Activated CD8-positive, alpha-beta memory T cell treated with anti-CD3 and anti-CD28 coated beads for 36 hours (primary cell): ENCODE measurements around the gene PORCN. TPM values are rescaled to one million over a fixed set of nuclear protein-coding genes. Genes with fewer than 3 reads are reported as not detected.

Source experiments
- CTCF ChIA-PET: fragments of 350-600 bp; sonication (Branson Sonifier 250); formaldehyde crosslinking; loops from one replicate; lab custom pipeline; 2021; ENCODE audit warnings: antibody characterized with exemption; lab: Charles Lee
- POLR2A ChIA-PET: fragments of 350-600 bp; sonication (Branson Sonifier 250); formaldehyde crosslinking; loops from one replicate; lab custom pipeline; 2021; ENCODE audit warnings: antibody characterized with exemption; lab: Charles Lee
- total RNA-seq, 2 experiments: library from RNA; stranded (reverse); gene quantifications; one replicate each; pipeline ENCODE4 v1.2.3, GENCODE V29; 2021

PORCN gene
- total RNA-seq, 2 experiments from 2014 or later = 10.3 to 11.6 TPM

DNA sequence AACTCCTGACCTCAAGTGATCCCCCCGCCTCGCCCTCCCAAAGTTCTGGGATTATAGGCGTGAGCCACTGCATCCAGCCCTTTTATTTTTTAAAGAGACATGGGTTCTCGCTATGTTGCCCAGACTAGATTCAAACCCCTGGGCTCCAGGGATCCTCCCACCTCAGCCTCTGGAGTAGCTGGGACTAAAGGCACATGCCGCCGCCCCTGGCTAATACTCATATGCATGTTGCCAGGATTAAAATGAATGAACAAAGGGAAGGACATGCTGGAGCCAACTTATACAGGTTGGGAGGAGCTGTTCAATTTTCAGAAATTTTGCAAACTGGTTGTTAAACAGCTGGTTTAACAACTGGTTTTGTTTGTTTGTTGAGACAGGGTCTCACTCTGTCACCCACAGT, 34.2 kb upstream of the PORCN start:
- POLR2A ChIA-PET = interaction anchor here (1.0 kb wide), 1 partner anchor 65 kb away, joined by 3 read pairs; the partner anchor contains the start of gene TBC1D25
- CTCF ChIA-PET = interaction anchor here (0.6 kb wide), 1 partner anchor 28 kb away, joined by 3 read pairs; no protein-coding TSS in a partner anchor

DNA sequence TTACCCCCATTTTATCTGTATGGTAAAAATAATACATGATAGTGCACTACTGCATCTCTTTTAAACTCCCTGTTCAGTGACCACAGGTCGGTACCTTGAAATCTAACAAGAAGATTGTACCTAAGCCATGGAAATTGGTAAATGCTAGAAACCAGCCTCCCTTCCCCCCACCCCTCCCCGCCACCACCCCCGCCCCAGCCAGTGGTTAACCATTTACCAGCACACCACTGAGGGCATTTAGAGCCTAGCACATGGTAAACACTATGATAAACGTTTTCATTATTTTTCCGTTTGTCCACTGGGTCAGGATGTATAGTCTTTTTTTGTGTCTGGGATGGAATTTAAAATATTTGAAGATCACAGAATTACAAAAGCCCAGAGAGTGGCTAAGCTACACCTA, 33.5 kb upstream of the PORCN start:
- ChIA-PET CTCF (no interaction called here), POLR2A (interaction anchor here (1.0 kb wide), 1 partner anchor 64 kb away, joined by 3 read pairs; the partner anchor contains the start of gene TBC1D25)

- CTCF ChIA-PET = no interaction called here
- POLR2A ChIA-PET = no interaction called here
Observed at GRCh38 chrX:48475774-48476577, 32.8 kb upstream of the PORCN start, which contains the start of gene FTSJ1. FTSJ1 (plus strand) TSS chrX:48476199; CDS start chrX:48478048, 1,849 bp downstream.

- ChIA-PET CTCF (no interaction called here), POLR2A (no interaction called here)
Observed at GRCh38 chrX:48476919-48477318, 31.9 kb upstream of the PORCN start.

DNA sequence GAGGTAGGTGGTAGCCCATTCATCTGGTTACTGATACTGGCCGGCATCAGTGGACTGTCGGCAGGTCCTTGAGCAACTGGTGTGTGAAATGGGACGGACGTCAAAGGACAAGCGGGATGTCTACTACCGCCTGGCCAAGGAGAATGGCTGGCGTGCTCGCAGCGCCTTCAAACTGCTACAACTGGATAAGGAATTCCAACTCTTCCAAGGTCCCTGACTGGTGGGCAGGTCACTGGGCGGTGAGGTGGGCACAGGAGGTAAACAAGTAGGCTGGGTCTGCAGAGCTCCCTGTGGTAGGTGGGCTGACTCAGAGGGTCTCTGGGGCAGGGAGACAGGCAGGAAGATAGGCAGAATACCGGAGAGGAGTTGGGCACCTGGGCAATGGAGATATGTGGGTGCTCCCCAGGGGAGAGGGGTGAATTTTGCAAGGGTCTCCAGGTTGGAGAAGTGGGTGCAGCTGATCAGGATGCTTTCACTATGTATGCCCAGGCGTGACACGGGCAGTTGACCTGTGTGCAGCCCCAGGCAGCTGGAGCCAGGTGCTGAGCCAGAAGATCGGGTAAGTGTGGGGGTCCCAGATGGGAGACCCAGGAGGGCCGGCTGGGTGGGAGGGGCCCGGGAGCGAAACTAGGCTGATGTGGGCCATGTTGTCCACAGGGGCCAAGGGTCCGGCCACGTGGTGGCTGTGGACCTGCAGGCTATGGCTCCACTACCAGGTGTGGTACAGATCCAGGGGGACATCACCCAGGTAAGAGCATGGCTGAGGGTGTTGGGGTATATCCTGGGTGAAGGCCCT, 30.6 kb upstream of the PORCN start:
- POLR2A ChIA-PET = no interaction called here
- CTCF ChIA-PET = no interaction called here

DNA sequence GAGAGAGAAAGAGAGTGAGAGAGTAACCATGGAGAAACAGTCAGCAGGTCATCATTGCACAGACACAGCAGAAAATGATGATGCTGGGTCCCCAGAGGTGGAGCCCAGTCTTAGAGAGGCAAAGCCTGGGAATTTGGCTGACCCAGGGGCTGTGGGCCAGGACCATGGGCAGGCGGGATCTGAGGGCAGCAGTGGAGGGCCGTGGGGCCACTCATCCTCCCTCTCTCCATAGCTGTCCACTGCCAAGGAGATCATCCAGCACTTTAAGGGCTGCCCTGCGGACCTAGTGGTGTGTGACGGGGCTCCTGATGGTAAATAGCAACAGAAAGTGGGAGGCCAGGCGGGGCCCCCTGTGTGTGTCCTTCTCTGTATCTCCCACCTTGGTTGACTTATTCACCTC, 30.0 kb upstream of the PORCN start:
- ChIA-PET CTCF (no interaction called here), POLR2A (no interaction called here)

GRCh38 chrX:48480142-48480541, 28.6 kb upstream of the PORCN start:
- ChIA-PET POLR2A (interaction anchor here (0.8 to 1.0 kb wide), 2 partner anchors 12 to 21 kb away, joined by 3 read pairs; no protein-coding TSS in a partner anchor), CTCF (no interaction called here)

GRCh38 chrX:48480583-48480982, 28.2 kb upstream of the PORCN start:
- POLR2A ChIA-PET = interaction anchor here (0.8 to 1.0 kb wide), 2 partner anchors 12 to 21 kb away, joined by 3 read pairs; no protein-coding TSS in a partner anchor
- CTCF ChIA-PET = no interaction called here

DNA sequence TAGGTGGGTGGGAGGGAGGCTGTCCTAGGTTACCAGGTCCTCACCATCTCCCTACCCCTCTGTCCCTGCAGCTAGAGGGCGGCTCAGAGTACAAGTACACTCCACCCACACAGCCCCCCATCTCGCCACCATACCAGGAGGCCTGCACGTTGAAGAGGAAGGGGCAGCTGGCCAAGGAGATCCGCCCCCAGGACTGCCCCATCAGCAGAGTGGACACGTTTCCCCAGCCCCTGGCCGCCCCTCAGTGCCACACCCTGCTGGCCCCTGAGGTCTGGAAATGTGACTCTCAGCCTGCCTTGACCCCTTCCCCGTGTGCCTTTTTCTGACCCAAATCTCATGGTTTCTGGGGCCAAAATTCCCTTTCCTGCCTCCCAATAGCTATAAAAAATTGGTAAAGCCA, 26.3 kb upstream of the PORCN start:
- ChIA-PET CTCF (no interaction called here), POLR2A (no interaction called here)

- POLR2A ChIA-PET = no interaction called here
Observed at GRCh38 chrX:48487362-48487798, 21.4 kb upstream of the PORCN start.

DNA sequence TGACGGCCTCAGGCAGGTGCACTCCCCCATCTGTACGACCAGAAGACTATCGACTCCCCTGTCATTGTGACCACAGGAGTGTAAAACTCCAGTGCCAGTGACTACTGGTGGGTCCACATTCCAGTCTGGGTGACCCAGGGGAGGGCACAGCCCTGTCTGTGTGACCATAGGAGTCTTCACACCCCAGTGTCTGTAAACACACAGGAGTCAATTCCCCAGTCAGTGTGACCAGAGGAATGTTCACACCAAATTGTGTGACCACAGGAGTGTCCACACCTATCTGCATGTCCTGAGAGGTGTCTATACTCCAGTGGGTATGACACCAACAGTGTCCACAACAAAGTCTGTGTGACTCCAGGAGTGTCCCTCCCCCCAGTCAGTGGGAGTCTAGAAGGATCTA, 20.8 kb upstream of the PORCN start:
- POLR2A ChIA-PET = no interaction called here
- CTCF ChIA-PET = no interaction called here

More at GRCh38 chrX:48487362-48487798, 21.4 kb upstream of the PORCN start:
- CTCF ChIA-PET = no interaction called here

DNA sequence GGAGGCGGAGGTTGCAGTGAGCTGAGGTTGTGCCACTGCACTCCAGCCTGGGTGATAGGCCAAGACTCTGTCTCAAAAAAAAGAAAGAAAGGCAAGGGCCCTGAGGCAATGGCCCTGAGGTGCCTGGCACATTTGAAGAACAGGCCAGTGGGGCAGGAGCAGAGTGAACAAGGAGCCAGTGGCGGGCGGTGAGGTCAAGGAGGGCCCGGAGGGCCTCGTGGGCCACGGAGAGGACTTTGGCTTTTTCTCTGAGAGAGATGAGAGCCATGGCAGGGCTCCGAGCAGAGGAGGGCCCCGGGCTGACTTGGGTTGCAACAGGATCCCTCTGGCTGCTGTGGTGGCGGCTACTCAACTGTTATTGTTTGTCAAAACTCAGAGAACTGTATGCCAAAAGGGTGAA, 19.5 kb upstream of the PORCN start:
- POLR2A ChIA-PET = no interaction called here
- CTCF ChIA-PET = no interaction called here

DNA sequence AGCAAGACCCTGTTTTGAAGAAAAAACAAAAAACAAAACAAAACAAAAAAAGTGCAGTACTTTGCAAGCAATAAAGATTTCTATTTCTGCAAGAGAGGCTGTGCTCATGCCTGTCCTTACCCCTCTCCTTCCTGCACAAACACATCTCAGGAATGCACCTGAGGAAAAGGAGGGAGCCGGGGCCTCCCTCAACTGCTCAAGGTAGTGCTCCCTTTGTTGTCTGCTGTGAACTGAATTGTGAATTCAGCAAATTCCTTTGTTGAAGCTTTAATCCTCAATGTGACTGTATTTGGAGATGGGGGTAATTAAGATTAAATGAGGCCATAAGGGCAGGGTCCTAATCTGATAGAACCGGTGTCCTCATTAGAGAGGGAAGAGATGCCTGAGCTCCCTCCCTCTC, 18.9 kb upstream of the PORCN start:
- POLR2A ChIA-PET = no interaction called here
- CTCF ChIA-PET = no interaction called here

- POLR2A ChIA-PET = no interaction called here
Observed at GRCh38 chrX:48490661-48491060, 18.1 kb upstream of the PORCN start.

GRCh38 chrX:48491809-48492208, 17.0 kb upstream of the PORCN start:
- ChIA-PET CTCF (no interaction called here), POLR2A (no interaction called here)

More at GRCh38 chrX:48490661-48491060, 18.1 kb upstream of the PORCN start:
- CTCF ChIA-PET = no interaction called here

DNA sequence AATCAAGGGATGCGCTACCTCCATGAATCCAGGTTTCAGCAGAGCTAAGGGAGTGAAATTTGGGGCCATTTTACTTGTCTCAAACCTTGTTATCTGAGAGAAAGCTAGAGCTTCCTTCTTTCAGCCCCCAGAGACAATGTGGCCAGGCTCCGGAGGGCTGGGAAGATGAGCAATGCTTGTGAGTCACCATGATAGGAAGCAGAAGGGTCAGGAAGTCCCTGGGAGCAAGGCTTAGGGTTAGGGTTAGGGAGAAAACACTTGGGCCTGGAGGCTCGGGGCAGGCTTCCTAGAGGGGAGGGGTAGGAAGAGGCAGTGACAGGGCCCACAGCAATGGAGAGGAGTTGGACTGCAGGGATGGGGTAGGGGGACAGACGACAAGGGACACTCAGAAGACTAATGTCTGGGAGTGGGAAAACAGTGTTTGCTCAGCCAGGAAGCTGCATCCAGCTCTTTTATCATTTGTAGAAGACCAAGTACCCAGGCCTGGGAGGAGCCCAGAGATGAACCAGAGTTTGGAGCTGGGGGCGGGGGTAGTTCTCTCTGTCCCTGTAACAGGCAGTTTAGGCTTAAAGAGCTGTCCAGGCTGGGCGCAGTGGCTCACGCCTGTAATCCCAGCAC, 16.4 kb upstream of the PORCN start:
- ChIA-PET CTCF (no interaction called here), POLR2A (no interaction called here)

DNA sequence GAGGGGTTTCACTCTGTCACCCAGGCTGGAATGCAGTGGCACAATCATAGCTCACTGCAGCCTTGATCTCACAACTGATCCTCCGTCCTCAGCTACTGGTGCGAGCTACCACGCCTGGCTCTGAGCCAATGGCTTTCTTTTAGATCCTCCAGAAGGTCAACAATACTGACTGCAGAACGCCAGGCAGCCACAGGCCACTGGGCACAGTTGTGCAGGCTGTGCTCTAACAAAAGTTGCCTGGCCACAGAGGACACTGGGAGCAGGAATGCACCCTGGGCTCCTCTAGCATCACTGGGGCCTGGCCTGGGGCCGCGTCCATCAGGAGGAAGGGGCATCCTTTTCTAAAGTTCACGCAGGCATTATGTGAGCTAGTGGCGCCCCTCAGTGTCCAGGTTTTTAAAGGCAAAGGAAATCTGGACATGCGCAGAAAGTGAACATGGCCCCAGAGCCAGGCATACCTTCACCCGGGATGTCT, 14.9 kb upstream of the PORCN start:
- CTCF ChIA-PET = no interaction called here
- POLR2A ChIA-PET = interaction anchor here (0.7 kb wide), 1 partner anchor 27 kb away, joined by 5 read pairs; no protein-coding TSS in a partner anchor

GRCh38 chrX:48496660-48497059, 12.1 kb upstream of the PORCN start:
- CTCF ChIA-PET = no interaction called here
- POLR2A ChIA-PET = no interaction called here

- POLR2A ChIA-PET = no interaction called here
- CTCF ChIA-PET = no interaction called here
Observed at GRCh38 chrX:48497871-48498270, 10.9 kb upstream of the PORCN start.
